Limb (tissue), 2 donors: ENCODE results near the gene LRRC8C.
"Not testable (repeated sequence)": the region's sequence is repeated elsewhere in the genome, so short reads cannot be mapped to it uniquely, and the experiment has no call there.

Experiments used
- DNase-seq, 2 donors: peaks; one replicate each; pipeline ENCODE4 v3.0.0-alpha.2; 2016; ENCODE audit errors: extremely low spot score in 2 of 2

The LRRC8C gene

GRCh38 chr1:89703469-89703868 is 70.5 kb downstream of the LRRC8C start:
- DNase-seq, result no peak

DNA sequence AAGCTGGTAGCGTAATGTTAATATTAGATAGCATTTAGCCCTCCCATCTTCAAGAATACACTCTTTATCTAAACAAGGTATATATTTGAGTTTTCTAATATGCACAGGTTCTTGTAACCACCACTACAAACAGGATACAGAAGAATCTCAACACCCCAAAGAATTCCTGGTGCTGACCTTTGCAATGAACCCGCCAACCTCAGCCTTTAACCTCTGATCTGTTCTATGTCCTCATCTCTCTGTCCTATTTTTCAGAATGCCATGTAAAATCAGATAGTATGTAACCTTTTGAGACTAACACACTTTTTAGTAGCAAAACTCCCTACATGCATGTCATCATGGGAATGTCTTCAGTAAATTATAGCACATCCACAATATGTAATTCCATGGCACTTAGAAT is 71.1 kb downstream of the LRRC8C start:
- DNase-seq, result no peak

DNA sequence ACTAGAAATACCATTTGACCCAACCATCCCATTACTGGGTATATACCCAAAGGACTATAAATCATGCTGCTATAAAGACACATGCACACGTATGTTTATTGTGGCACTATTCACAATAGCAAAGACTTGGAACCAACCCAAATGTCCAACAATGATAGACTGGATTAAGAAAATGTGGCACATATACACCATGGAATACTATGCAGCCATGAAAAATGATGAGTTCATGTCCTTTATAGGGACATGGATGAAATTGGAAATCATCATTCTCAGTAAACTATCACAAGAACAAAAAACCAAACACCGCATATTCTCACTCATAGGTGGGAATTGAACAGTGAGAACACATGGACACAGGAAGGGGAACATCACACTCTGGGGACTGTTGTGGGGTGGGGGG is 72.0 kb downstream of the LRRC8C start:
- DNase-seq, result not testable (repeated sequence)

DNA sequence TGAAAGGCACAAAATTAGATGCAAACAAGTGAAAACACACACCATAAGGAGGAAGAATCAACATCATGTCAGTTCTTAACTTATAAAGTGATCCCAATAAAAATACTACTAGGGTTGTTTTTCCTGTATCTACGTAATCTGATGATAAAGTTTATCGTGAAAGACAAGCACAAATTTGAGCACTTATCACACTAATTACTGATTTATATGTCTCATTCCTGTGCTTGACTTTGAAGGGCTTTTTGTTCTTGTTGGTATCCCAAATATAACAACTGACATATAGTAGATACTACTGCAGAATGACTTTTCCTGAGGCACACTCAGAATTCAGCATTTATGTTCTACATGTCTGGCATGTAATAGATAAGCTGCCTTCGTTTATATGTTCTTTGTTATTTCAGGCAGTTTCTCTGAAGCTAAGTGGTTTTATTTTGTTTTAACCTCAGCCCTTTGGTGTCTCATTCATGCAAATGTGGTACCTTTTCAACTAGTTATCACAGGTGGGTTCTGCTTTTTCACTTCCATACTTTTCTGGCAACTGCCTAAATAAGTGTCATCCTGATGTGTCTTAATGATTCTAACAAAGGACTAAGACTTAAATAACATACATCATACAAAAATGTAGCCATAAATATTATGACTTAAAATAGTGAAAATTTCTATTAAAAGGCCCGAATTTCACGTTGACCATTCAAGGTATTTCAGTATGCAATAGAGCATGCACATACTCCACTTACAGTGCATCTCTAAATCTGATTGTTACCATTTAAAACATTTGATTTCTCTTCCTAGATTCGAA is 73.2 kb downstream of the LRRC8C start:
- DNase-seq, result no peak

DNA sequence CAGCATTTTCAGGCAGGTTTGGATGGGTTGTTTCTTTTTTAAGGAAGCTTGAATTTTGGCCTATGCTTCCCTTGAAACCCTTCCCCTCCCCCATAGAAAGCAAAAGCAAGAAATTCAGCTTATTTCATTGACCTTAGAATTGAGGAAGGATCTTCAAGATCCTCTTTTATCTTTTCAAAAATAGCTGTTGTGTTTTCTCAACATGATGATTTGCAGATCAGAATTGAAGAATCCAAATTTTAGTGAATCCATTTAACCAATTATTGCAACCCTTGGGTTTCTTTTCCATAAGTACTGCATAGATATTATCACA is 73.7 kb downstream of the LRRC8C start:
- DNase-seq, result no peak

DNA sequence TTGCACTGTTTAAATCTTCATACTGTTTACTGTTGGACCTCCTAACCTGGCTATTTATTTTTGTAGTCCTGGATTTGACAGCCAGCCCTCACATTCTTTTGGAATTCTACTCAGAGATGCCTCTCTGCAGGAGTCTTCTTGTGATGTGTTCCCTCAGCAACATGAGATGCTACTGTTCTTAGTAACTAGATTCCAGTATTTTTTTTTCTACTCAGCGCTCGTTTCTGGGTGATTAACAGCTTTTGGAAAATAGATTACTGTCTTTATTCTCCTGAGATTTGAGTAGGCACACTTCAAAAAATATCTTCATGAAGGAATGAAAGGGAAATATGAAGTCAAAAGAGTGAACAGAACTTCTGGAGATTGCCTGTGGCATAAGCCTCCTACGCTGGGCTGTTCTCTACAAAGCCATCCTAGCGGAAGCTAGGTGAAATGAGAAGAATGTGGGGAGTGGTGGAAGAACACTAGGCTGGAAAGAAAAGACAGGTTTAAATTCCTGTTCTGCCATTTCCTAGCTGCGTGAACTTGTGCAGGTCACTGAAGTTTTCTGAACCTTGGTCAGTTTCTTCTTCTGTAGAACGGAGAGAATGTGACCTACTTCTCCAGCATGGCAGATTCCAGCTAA is 75.9 kb downstream of the LRRC8C start:
- no peak for DNase-seq

GRCh38 chr1:89710498-89711139 is 77.7 kb downstream of the LRRC8C start:
- no peak for DNase-seq

- no peak for DNase-seq
Measured at GRCh38 chr1:89711140-89711778, 78.3 kb downstream of the LRRC8C start.

GRCh38 chr1:89712420-89712819 is 79.5 kb downstream of the LRRC8C start:
- DNase-seq, result no peak

GRCh38 chr1:89715677-89716076 is 82.8 kb downstream of the LRRC8C start:
- DNase-seq, result no peak

DNA sequence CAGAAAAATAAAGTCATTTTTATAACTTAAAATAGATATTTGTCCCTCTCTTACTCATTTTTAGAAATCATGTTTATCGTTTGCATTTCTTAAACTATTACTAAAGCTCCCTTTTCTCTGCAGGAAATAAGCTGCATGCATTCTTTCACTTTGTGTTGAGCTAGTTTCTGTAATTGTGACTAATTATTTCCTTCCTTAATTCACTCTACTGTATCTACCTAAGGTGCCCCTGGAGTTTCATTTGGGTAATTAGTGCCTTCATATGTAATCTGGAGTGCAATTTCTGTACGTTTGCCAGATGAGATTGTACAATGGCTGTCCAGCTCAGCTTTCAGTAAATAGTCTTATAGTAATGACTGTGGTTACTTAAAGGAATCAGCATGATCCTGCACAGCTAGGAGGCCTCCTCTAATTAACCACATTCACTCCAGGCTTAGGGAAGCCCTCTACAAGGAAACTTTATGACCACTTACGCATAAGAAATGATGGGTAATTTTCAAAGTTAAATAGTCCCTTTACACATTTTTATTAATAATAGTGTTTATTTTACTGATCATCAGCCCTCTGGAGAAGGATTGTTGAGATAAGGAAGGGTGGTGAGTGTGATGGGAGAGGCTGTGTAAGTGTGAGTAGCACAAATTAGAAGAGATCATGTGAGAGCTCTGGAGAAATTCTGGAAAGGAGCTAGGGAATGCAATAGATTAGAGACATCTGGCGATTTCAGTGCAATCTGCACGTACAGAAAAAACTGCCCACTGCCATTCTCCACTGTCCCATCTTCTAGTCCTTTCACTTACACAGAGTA is 86.8 kb downstream of the LRRC8C start:
- DNase-seq, result no peak

- DNase-seq, result no peak
Measured at GRCh38 chr1:89720839-89721238, 87.9 kb downstream of the LRRC8C start.

- DNase-seq, result no peak
Measured at GRCh38 chr1:89721351-89721750, 88.4 kb downstream of the LRRC8C start.

DNA sequence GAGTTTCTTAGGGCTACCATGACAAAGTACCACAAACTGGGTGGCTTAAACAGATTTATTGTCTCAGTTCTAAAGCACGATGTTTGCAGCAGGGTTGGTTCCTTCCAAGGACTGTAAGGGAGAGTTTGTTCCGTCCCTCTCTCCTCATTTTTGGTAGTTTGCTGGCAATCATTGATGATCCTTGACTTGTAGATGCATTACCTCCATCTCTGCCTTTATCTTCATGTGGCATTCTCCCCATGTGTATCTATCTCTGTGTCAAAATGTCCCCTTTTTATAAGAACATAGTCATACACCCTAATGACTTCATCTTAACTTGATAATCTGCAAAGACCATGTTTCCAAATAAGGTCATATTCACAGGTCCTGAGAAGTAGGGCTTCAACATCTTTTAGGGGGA is 90.2 kb downstream of the LRRC8C start:
- DNase-seq, result no peak

DNA sequence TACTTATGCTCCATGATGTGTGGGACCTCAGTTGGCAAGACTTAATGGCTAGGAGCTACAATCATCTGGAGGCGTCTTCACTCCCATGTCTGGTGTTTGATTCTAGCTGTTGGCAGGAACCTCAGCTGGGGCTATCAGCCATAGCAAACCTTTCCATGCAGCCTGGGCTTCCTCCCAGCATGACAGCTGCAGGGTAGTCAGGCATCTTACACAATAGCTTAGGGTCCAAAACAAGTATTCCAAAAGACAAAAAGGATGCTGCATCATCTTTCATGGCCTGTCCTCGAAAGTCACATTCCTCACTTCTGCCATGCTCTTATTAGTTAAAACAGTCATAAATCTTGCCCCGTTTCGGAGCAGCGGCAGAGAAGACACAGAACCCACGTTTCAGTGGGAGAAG is 90.9 kb downstream of the LRRC8C start:
- no peak for DNase-seq

GRCh38 chr1:89724369-89725010 is 91.6 kb downstream of the LRRC8C start:
- DNase-seq, result no peak

GRCh38 chr1:89725011-89725370 is 92.1 kb downstream of the LRRC8C start:
- peak in 1 of 2 donors; percentile 60 for DNase-seq

GRCh38 chr1:89725631-89726030 is 92.7 kb downstream of the LRRC8C start:
- DNase-seq, result no peak

DNA sequence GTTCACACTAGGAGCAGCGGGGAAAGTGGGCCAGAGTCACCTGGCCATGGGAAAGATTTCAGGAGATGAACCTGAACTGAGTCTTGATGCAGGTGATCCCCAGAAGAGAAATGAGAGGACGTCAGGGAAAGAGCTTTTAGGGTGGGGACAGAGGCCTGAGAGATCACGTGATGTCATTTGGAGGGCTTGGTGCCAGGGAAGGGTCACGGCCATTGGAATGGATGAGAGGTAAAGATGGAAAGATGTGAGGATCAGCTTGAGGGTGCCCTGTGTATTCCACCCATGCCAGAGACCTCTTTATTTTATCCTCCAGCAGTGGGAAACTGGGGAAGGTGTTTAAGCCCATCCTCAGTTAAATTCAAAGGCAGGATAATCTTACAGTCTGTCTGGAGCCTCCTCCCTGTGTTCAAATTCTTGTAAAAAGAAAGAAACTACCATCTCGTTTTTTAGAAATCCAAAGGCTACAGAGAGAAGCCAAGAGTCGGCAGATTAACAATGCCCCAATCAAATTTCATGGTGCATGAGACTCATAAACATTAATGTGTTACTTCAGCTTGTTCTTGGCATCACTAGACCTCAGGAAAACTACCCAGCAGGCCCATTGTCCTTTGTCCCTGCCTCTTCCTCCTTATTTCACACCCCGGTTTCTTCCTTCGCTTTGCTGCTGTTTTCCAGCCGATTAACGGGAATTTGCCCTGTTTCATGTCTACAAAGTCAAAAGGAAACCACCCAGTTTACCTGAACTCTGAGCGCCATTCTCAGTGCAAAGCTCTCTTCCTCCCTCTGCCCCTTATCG is 94.8 kb downstream of the LRRC8C start:
- DNase-seq, result no peak

GRCh38 chr1:89728381-89728780 is 95.5 kb downstream of the LRRC8C start:
- no peak for DNase-seq
